Endodermal cell (in vitro differentiated cells): Measurements from ENCODE around the gene CCS. TPM values are rescaled to one million over a fixed set of nuclear protein-coding genes. Genes with fewer than 3 reads are reported as not detected.
A peak's percentile ranks its signal among the peaks of the same experiment; 100 is the strongest.

ENCODE experiments used
- DNase-seq: peaks from one replicate; pipeline ENCODE4 v3.0.0-alpha.2; 2017
- H3K27ac ChIP-seq: 2 replicates; pipeline ENCODE4 v1.5.1; 2013; ENCODE audit warnings: mild to moderate bottlenecking, low read depth, low read length, moderate library complexity
- H3K27me3 ChIP-seq: 2 replicates; pipeline ENCODE4 v1.6.1; 2013; ENCODE audit warnings: mild to moderate bottlenecking, low read length, moderate library complexity; ENCODE audit not compliant: insufficient read depth, control insufficient read depth, poor library complexity, severe bottlenecking
- H3K36me3 ChIP-seq: 2 replicates; pipeline ENCODE4 v1.7.0; 2013; ENCODE audit warnings: mild to moderate bottlenecking, low read length, moderate library complexity; ENCODE audit not compliant: control insufficient read depth, insufficient read depth
- H3K4me1 ChIP-seq: one replicate; pipeline ENCODE4 v1.7.0; 2013; ENCODE audit warnings: low read length; ENCODE audit not compliant: control insufficient read depth, insufficient read depth
- H3K4me3 ChIP-seq: 2 replicates; pipeline ENCODE4 v1.5.1; 2013; ENCODE audit warnings: mild to moderate bottlenecking, low read length, moderate library complexity
- H3K9ac ChIP-seq: 2 replicates; pipeline ENCODE4 v1.6.1; 2013; ENCODE audit warnings: mild to moderate bottlenecking, low read length, moderate library complexity; ENCODE audit not compliant: poor library complexity, severe bottlenecking; ENCODE audit errors: extremely low read depth
- H3K9me3 ChIP-seq: 2 replicates; pipeline ENCODE4 v1.6.1; 2013; ENCODE audit warnings: mild to moderate bottlenecking, low read length, moderate library complexity; ENCODE audit not compliant: control insufficient read depth
- H3K27ac Mint-ChIP-seq: 2 replicates; pipeline ENCODE4 v1.8.0; 2020; ENCODE audit warnings: mixed read lengths
- H3K27me3 Mint-ChIP-seq: 2 replicates; pipeline ENCODE4 v1.8.0; 2021; ENCODE audit warnings: mild to moderate bottlenecking, mixed read lengths; ENCODE audit not compliant: insufficient read depth
- H3K36me3 Mint-ChIP-seq: 2 replicates; pipeline ENCODE4 v1.8.0; 2020; ENCODE audit warnings: low read depth, mixed read lengths
- H3K4me1 Mint-ChIP-seq: 2 replicates; pipeline ENCODE4 v1.8.0; 2020; ENCODE audit warnings: mixed read lengths
- H3K4me3 Mint-ChIP-seq: 2 replicates; pipeline ENCODE4 v1.8.0; 2020; ENCODE audit warnings: mild to moderate bottlenecking, moderate library complexity, mixed read lengths
- H3K9me3 Mint-ChIP-seq: 2 replicates; pipeline ENCODE4 v1.8.0; 2020; ENCODE audit warnings: mild to moderate bottlenecking, mixed read lengths
- WGBS, 2 experiments: methylation state at CpG; one replicate each; pipeline versions ENCODE4 v1.1.5 to v1.1.7; 2013; ENCODE audit warnings: missing lambda C conversion rate in 2 of 2, mixed read lengths in 1 of 2; ENCODE audit not compliant: insufficient coverage in 1 of 2, insufficient read length in 1 of 2; 5-methylcytosine and 5-hydroxymethylcytosine counted together
- total RNA-seq, 2 donors: library from RNA; stranded (reverse); fragmentation: NEBNext Ultra II Directional in 1 of 2; extraction: Animal tissue kit (Norgen Biotek cat#: 25700) in 1 of 2; gene quantifications; 2 replicates in 1 of 2; 3 replicates in 1 of 2; pipeline ENCODE4 v1.2.1, GENCODE V29; 2021
- TF ChIP-seq, protein P1 (sequence below): fragments of 200-600 bp; sonication (generic); conservative IDR thresholded peaks from 2 replicates; pipeline ENCODE4 v1.5.0; 2021; ENCODE audit warnings: antibody characterized with exemption, mild to moderate bottlenecking

Gene CCS
- total RNA-seq, 2 donors from 2014 or later = 62.9 to 64.7 TPM

DNA sequence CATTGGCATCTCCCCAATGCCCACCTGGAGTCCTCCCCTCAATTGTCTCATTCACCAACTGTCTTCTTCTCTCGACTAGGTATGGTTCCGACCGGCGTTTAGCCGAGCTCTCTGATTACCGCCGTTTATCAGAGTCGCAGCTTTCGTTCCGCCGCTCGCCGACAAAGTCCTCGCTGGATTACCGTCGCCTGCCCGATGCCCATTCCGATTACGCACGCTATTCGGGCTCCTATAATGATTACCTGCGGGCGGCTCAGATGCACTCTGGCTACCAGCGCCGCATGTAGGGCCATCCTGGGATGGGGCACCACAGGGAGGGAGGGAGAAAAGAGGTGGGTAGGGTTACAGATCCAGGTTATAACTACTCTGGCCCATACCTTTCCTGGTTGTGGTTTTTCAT lies 33.4 kb downstream of the CCS start:
- no peak overlapping the region for H3K4me3 Mint-ChIP-seq
- TF ChIP-seq, protein P1, sequence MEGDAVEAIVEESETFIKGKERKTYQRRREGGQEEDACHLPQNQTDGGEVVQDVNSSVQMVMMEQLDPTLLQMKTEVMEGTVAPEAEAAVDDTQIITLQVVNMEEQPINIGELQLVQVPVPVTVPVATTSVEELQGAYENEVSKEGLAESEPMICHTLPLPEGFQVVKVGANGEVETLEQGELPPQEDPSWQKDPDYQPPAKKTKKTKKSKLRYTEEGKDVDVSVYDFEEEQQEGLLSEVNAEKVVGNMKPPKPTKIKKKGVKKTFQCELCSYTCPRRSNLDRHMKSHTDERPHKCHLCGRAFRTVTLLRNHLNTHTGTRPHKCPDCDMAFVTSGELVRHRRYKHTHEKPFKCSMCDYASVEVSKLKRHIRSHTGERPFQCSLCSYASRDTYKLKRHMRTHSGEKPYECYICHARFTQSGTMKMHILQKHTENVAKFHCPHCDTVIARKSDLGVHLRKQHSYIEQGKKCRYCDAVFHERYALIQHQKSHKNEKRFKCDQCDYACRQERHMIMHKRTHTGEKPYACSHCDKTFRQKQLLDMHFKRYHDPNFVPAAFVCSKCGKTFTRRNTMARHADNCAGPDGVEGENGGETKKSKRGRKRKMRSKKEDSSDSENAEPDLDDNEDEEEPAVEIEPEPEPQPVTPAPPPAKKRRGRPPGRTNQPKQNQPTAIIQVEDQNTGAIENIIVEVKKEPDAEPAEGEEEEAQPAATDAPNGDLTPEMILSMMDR = no peak
- no peak for DNase-seq
- WGBS, 2 experiments = 97 to 98% methylated on average over 25 of the region's 25 CpGs
- H3K27ac Mint-ChIP-seq = no peak overlapping the region
- no peaks in the 10 kb centered on the region for H3K9me3 Mint-ChIP-seq
- H3K27me3 ChIP-seq = no peaks in the 10 kb centered on the region
- H3K9ac ChIP-seq = no peak overlapping the region
- no peaks in the 10 kb centered on the region for H3K9me3 ChIP-seq
- peaks cover 12% of the 10 kb centered on the region for H3K4me1 Mint-ChIP-seq
- H3K36me3 ChIP-seq = peaks cover 94% of the 10 kb centered on the region
- H3K36me3 Mint-ChIP-seq = peaks cover 76% of the 10 kb centered on the region
- H3K27me3 Mint-ChIP-seq = no peaks in the 10 kb centered on the region
- H3K4me3 ChIP-seq = no peak overlapping the region
- no peak overlapping the region for H3K27ac ChIP-seq
- H3K4me1 ChIP-seq = peaks cover 6% of the 10 kb centered on the region

- Histone ChIP-seq H3K36me3 (peaks cover 94% of the 10 kb centered on the region), H3K4me3 (no peak overlapping the region), H3K9me3 (no peaks in the 10 kb centered on the region), H3K27ac (no peak overlapping the region), H3K9ac (no peak overlapping the region), H3K27me3 (no peaks in the 10 kb centered on the region), H3K4me1 (peaks cover 6% of the 10 kb centered on the region)
- no peak overlapping the region for H3K27ac Mint-ChIP-seq
- no peak for DNase-seq
- H3K27me3 Mint-ChIP-seq = no peaks in the 10 kb centered on the region
- no peaks in the 10 kb centered on the region for H3K9me3 Mint-ChIP-seq
- 92 to 100% methylated on average over 1 to 7 of the region's 7 CpGs for WGBS, 2 experiments
- H3K4me1 Mint-ChIP-seq = peaks cover 9% of the 10 kb centered on the region
- TF ChIP-seq, protein P1 = no peak
- peaks cover 77% of the 10 kb centered on the region for H3K36me3 Mint-ChIP-seq
- H3K4me3 Mint-ChIP-seq = no peak overlapping the region
These were observed 33.9 kb downstream of the CCS start for GRCh38 chr11:66626926-66627325.

GRCh38 chr11:66628061-66628603 lies 35.1 kb downstream of the CCS start:
- Mint-ChIP-seq H3K9me3 (no peaks in the 10 kb centered on the region), H3K36me3 (peaks cover 86% of the 10 kb centered on the region), H3K27me3 (no peaks in the 10 kb centered on the region), H3K27ac (peak overlapping the region; percentile 2), H3K4me3 (no peak overlapping the region), H3K4me1 (peaks cover 1% of the 10 kb centered on the region)
- no peak overlapping the region for H3K4me3 ChIP-seq
- no peak for DNase-seq
- H3K4me1 ChIP-seq = peaks cover 2% of the 10 kb centered on the region
- H3K27me3 ChIP-seq = no peaks in the 10 kb centered on the region
- TF ChIP-seq, protein P1 = no peak
- peaks cover 96% of the 10 kb centered on the region for H3K36me3 ChIP-seq
- WGBS, 2 experiments = 92 to 97% methylated on average over 4 to 7 of the region's 7 CpGs
- no peaks in the 10 kb centered on the region for H3K9me3 ChIP-seq
- no peak overlapping the region for H3K9ac ChIP-seq
- H3K27ac ChIP-seq = no peak overlapping the region
